GM12892 (cell line): Measurements from ENCODE around the gene SATL1.

ENCODE experiments used
- POLR2A ChIP-seq: IDR thresholded peaks from 2 replicates; pipeline ENCODE4 v1.6.1; 2011; ENCODE audit warnings: low read depth, low read length, control low read depth
- POLR2AphosphoS5 ChIP-seq: IDR thresholded peaks from 2 replicates; pipeline ENCODE4 v1.6.1; 2011; ENCODE audit warnings: low read depth, low read length, control low read depth
- TAF1 ChIP-seq: IDR thresholded peaks from 2 replicates; pipeline ENCODE4 v1.6.1; 2011; ENCODE audit warnings: low read depth, mild to moderate bottlenecking, control low read depth, low read length, borderline replicate concordance

DNA sequence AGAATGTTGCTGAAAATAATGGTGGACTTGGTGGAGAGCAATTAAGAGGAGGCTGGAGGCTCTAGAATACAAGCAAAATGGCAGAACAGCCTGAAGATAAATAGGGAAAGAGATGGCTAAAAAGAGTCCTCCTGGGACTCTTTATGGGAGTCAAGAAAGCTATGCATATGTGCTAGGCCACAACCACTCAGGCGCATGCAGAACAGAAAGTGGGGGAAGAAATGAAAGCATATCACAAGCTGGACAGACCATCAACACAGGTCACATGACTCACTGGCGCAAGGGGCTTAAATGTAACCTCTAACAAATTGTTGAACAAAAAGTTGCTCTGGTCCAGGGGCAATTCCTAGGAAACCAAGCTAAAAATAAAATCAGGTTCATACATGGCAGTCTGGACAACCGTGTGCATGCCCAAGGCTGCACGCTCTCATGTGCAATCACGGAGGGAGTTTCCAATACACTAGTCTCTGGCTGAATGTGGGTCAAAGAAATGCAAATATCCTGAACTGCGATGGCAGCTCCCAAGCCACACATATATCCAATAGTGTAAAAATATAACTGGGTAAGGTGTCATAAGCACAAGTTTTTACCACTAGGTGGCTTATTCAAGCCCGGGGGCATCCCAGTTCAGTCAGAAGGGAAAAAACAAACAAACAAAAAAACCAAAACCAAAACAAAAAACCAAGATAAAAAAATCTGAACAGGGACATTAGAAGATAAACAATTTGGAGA lies 45.6 kb upstream of the SATL1 start:
- TF ChIP-seq POLR2AphosphoS5 (no peak), POLR2A (no peak), TAF1 (no peak)
